Measurements from ENCODE around the gene PSMC6. TPM values are rescaled to one million over a fixed set of nuclear protein-coding genes. Genes with fewer than 3 reads are reported as not detected.
"Not testable (repeated sequence)": the region's sequence is repeated elsewhere in the genome, so short reads cannot be mapped to it uniquely, and the experiment has no call there.

PSMC6 gene
- total RNA-seq, 6 experiments from 2014 or later: 78.9 to 110 (median 95.3) TPM

- Mint-ChIP-seq H3K4me3 (0 out of 2 replicates have a peak overlapping the region, but pooled peaks have one; percentile 45), H3K36me3 (ENCODE audit: low read depth) (peaks cover 68% of the 10 kb centered on the region), H3K27ac (peak overlapping the region; percentile 55), H3K27me3 (ENCODE audit: insufficient read depth) (peaks cover 7% of the 10 kb centered on the region), H3K9me3 (no peaks in the 10 kb centered on the region), H3K4me1 (ENCODE audit: low read depth) (peaks cover 50% of the 10 kb centered on the region)
- TF ChIP-seq CTCF (IDR thresholded peaks at IDR 0.05): no peak
- no peak for DNase-seq
These were observed 4.7 kb downstream of the PSMC6 start for GRCh38 chr14:52711666-52712065.

GRCh38 chr14:52716155-52716554, 9.2 kb downstream of the PSMC6 start:
- H3K9me3 Mint-ChIP-seq: no peaks in the 10 kb centered on the region
- H3K36me3 Mint-ChIP-seq (ENCODE audit: low read depth): peaks cover 44% of the 10 kb centered on the region
- TF ChIP-seq CTCF (IDR thresholded peaks at IDR 0.05): no peak
- DNase-seq: no peak
- no peak overlapping the region for H3K4me3 Mint-ChIP-seq
- peaks cover 11% of the 10 kb centered on the region for H3K4me1 Mint-ChIP-seq (ENCODE audit: low read depth)
- H3K27me3 Mint-ChIP-seq (ENCODE audit: insufficient read depth): no peaks in the 10 kb centered on the region
- no peak overlapping the region for H3K27ac Mint-ChIP-seq

- no peak for DNase-seq
- TF ChIP-seq CTCF (IDR thresholded peaks at IDR 0.05): no peak
- H3K27ac Mint-ChIP-seq: no peak overlapping the region
- H3K4me3 Mint-ChIP-seq: no peak overlapping the region
- no peaks in the 10 kb centered on the region for H3K27me3 Mint-ChIP-seq (ENCODE audit: insufficient read depth)
- H3K9me3 Mint-ChIP-seq: no peaks in the 10 kb centered on the region
- H3K36me3 Mint-ChIP-seq (ENCODE audit: low read depth): peaks cover 31% of the 10 kb centered on the region
- peaks cover 4% of the 10 kb centered on the region; the same call in 1 of the 2 replicates for H3K4me1 Mint-ChIP-seq (ENCODE audit: low read depth)
These were observed 16.7 kb downstream of the PSMC6 start for GRCh38 chr14:52723514-52724359.

GRCh38 chr14:52724360-52724644, 17.3 kb downstream of the PSMC6 start:
- Mint-ChIP-seq H3K4me1 (ENCODE audit: low read depth) (peaks cover 6% of the 10 kb centered on the region; the same call in 1 of the 2 replicates), H3K36me3 (ENCODE audit: low read depth) (peaks cover 27% of the 10 kb centered on the region), H3K4me3 (no peak overlapping the region), H3K9me3 (no peaks in the 10 kb centered on the region), H3K27ac (no peak overlapping the region), H3K27me3 (ENCODE audit: insufficient read depth) (no peaks in the 10 kb centered on the region)
- DNase-seq: no peak
- no peak for TF ChIP-seq CTCF (IDR thresholded peaks at IDR 0.05)

- peaks cover 12% of the 10 kb centered on the region for H3K36me3 Mint-ChIP-seq (ENCODE audit: low read depth)
These were observed 20.5 kb downstream of the PSMC6 start for GRCh38 chr14:52727509-52727908.

GRCh38 chr14:52729035-52729434, 22.0 kb downstream of the PSMC6 start:
- H3K27me3 Mint-ChIP-seq (ENCODE audit: insufficient read depth); H3K27ac Mint-ChIP-seq; H3K9me3 Mint-ChIP-seq; DNase-seq: not testable (repeated sequence)
- Mint-ChIP-seq H3K4me1 (ENCODE audit: low read depth) (peaks cover 24% of the 10 kb centered on the region), H3K36me3 (ENCODE audit: low read depth) (peaks cover 24% of the 10 kb centered on the region), H3K4me3 (peak overlapping the region; percentile 26; the same call in 1 of the 2 replicates)

More at GRCh38 chr14:52727509-52727908, 20.5 kb downstream of the PSMC6 start:
- not testable (repeated sequence) for H3K4me3 Mint-ChIP-seq; H3K27ac Mint-ChIP-seq; DNase-seq; H3K27me3 Mint-ChIP-seq (ENCODE audit: insufficient read depth); H3K9me3 Mint-ChIP-seq
- peaks cover 17% of the 10 kb centered on the region for H3K4me1 Mint-ChIP-seq (ENCODE audit: low read depth)
